CD4-positive, alpha-beta T cell treated with Interferon gamma for 1 hour (primary cell): ENCODE data around the gene HS3ST5.
"Not testable (repeated sequence)": the region's sequence is repeated elsewhere in the genome, so short reads cannot be mapped to it uniquely, and the experiment has no call there.

Source experiments
- DNase-seq: peaks from one replicate; pipeline ENCODE4 v3.0.0-alpha.2; 2020

The HS3ST5 gene

DNA sequence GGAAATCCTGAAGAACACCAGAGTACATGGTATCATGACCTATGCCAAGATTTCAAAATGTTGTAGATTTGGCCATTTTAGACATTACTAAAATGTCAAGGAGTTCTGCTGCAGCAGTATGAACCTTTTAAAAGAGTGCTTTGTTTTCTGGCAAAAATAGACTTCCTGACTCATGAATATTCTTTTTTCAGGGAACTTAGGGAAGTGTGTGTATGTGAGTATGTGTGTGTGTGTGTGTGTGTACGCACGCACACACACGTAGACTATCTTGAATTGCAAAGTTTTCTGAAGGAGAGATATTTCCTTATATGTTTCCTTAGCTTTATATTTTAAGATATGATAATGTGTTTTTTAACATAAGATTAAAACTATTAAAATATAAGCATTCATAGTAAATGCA, 161.2 kb downstream of the HS3ST5 start:
- DNase-seq = no peak

DNA sequence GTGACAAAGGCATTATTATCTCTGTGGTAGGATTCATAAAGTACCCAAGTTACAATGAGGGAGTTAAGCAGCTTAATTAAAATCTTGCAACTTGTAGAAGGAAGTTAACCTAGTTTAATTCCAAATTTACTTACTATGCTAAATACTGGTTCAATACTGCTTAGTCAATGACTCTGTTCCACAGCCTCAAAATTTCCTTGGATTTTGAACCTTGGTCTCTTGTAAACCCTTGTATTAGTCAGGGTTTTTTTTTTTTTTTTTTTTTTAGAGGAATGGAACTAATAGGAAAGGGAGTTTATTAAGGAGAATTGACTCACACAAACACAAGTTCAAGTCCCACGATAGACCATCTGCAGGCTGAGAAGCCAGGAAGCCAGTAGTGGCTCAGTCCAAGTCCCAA, 163.4 kb downstream of the HS3ST5 start:
- no peak for DNase-seq

DNA sequence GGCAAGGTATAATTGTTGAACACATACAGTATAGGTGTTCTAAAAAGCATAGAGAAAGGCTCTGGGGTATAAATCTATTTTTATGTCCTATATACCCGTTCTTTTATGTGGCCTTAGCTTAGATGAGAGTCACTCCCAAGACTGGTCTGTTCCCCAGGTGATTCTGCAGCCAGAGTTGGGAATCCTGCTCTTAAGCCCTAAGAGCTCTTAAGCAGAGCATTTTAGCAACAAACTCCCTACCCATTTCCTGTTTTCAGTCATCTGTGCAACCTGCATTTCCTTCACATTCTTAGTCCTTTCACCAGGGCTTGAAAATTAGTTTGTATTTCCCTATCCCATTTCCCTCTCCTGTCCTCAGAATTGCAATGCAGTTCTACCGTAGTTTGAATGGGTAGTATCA, 166.1 kb downstream of the HS3ST5 start:
- DNase-seq = no peak

DNA sequence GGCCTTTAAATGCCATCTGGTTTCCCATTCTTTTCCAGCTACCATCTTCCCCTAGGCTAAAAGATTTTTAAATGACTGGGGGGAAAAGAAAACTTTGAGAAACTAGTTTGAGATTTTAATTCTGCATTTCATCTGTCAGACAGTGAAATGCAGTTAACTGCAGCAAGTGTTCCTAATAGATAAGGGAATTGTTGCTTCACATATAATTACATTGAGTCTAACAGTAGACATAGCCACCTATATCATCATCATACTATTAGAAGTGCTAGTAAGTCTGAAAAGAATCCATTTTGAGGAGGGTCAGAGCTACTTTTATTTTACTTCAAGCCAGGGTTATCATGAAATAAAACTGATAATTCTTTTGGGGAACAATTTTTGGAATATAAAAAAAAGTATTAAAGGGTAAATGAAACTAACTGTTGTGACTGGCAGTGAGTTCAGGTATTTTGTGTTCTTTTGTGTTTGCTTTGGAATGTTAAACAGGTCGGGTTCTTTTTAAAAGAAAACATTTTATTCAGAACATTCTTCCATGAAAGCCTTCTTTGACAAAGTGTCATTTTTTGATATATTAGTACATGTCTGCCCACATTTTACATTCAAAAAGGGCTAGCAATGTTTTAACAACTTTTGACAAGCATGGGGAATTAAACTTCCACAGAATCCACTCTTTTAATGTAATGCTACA, 170.1 kb downstream of the HS3ST5 start:
- no peak for DNase-seq

DNA sequence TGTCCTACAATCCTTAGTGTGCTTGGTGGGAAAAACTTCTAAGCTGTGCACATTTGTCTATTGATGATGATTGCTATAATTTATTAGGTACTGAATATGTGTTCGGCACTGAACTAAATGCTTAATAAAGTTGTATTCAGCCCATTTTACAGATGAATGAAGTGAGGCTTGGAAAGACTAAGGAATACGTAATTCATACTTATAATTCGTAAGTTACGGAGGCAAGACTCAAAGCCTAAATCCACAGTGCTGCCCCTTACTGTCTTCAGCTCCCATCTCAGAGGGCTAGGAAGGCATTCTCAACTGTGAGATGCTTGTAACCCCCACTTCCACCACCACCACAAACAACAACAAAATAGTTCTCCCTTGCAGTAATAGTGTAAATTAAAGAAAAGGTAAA, 171.3 kb downstream of the HS3ST5 start:
- no peak for DNase-seq

DNA sequence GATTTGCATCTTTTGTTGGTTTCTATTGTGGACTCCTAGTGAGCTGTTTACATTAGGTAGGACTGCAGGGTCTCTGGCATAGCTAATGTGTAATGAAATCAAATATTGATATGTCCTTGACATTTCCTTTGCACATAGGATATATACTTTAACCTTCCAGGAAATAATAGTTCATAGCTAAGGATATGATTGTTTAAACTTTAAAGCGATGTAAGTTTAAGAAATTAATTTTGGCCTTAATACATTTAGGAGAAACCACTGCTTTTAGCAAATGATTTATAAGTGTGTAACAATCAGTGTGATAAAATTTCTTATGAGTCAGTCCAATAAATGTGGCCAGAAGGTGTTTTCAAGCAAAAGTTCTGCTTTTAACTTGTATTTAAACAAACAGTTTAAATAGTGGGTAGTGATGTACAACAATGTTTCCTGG, 171.8 kb downstream of the HS3ST5 start:
- no peak for DNase-seq

DNA sequence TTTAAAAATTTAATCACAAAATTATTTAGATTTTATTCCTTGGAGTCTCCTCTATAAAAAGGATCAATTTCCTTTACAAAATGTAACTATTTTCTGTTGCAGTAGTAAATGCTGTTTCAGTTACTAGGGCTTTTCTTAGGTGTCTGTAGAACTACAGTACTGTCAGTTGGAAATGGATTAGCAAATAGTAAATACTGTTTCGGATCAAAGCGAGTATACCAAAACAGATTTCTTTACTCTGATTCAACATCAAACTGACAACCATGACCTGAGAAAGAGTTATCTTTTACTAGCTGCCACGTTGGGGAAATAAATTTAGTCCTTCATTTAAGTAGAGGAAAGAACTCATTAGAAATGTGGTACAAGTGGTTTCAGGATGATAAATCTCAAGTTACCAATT, 172.5 kb downstream of the HS3ST5 start:
- DNase-seq = no peak

DNA sequence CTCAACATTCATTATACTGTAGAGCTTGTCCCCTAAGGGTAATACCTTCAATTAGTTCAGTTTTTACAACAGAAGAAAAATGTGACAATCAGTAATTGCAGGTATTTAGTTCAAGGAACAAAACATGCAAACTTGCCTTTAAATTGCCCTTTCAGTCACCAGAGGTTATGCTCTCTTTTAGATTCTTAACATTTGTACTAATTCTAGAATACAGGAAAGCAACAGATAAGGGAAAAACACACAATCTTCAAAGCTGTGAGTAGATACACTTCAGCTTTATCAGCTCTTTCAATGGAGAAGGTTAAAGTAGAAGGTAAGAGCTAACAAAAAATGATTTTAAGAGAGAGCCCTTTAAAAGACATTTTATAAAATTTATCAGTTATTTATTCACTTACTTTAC, 173.1 kb downstream of the HS3ST5 start:
- no peak for DNase-seq

DNA sequence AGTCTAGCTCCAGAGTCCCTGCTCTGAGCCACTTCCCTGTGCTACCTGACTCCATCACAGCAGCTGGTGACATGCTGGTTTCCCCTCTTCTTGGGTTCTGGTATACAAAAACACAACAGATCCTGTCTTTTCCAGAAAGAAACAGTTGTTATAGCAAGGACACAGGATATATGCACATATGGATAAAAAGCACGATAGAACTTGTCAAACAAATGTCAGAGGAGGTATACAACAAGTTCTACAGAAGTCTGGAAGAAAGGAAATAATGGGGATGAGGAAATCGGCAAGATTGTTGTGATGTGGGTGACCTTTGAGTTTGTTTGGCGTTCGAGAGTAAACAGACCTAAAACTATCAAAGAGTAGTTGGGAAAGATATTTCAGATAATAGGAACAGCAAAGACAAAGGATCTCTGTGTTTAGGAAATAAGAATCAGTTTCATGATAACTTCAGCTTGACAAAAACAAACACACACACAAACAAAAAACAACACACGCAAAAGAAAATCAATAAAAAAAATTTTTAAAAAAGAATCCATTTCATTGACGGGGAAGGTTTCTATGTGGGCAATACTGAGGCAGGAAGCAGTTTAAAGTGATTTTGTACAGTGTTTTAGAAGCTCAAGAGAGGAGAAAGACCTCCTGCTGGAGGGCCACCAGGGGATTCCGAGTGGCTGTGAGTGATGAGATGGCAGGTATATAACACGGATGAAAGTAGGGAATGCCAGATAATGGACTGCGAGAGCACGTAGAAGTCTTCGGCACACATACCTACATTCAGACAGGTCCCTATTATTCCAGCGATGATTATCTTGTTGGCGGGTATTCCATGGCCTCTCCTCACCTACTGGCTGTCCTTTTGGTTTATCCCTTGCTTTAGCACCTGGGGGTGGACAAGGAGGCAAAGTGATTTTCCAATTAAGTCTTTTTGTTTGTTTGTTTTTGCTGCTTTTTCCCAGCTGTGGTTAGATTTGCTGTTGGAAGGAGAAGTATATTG, 174.9 kb downstream of the HS3ST5 start:
- no peak for DNase-seq

DNA sequence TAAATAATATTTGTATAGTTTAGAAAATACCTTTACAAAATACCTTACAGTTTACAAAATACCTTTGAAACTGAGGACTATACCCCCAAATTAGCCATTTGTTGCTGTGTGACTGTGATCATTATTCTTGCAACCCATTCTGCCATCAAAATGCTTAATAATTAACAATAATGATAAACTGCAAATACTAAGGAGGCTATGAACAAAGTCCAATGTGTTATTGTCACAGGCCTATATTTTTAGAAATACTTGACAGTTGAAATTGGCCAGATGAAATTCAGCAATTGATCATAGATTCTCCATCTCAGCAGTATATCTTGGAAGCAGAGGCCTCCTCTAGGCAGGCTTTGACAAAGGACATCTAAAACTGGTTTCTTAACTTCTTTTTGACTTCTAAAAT, 178.6 kb downstream of the HS3ST5 start:
- DNase-seq = no peak

DNA sequence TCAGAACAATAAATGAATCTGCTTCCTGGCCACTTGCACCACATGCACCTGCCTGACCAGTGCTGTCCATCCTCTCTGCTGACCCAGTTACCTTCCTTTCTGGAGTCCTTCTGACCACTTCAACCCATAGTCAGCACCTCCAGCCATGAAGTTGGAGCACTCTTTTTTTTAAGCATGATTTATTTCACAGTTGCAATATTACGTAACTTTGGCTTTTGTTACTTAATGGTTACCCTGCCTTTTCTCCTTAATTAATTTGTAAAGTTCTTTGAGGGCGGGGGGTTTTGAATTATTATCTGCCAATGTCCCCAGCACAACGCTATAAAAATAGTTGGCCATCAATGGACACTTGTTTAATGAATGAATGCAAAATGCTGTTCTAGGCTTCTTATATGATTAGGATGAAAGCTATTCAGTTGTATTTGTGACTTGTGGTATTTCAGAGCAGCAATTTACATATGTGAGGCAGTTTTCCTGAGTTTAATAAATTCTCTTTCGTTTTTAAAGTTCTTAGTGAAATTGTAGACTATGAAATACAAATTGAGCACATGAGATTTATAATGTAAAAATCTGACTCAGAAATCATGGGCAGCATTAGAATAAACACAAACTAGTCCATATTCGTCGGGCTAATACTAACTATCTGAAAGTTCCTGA, 180.0 kb downstream of the HS3ST5 start:
- DNase-seq = no peak

DNA sequence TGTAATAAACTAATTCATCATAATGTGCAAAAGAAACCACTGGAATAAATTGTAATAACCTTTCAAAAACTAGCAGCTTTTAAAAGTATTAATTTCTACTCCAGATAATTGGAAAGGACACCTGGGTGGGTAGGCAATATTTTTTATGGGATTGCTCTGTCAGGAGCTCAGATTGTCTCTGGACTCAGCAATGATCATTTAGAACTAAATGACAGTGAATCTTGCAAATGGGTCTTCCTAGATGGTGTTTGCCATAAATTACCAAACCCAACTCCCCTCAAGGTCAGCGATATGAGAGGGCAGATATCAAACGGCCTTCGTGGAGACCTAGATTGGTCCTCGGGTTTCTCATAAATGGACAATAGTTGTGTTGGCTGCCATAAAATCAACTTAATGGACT, 181.9 kb downstream of the HS3ST5 start:
- DNase-seq = no peak

DNA sequence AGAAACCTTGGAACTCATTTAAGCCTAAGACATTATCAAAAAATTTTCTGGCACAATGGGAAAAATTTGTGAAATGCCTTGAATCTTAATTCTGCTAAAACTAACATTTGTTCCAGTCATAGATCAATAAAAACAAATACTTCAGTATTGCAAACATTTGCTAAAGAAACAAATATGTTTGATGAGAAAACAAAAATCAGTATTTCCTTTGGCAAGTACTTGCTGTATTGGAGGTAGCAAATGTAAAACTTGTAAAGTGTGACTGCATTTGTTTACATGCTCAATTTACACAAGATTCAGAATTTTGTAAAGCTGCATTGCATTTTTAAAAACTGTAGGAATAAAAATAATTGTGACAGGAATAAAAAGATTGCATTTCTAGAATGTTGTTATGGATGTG, 183.1 kb downstream of the HS3ST5 start:
- no peak for DNase-seq

DNA sequence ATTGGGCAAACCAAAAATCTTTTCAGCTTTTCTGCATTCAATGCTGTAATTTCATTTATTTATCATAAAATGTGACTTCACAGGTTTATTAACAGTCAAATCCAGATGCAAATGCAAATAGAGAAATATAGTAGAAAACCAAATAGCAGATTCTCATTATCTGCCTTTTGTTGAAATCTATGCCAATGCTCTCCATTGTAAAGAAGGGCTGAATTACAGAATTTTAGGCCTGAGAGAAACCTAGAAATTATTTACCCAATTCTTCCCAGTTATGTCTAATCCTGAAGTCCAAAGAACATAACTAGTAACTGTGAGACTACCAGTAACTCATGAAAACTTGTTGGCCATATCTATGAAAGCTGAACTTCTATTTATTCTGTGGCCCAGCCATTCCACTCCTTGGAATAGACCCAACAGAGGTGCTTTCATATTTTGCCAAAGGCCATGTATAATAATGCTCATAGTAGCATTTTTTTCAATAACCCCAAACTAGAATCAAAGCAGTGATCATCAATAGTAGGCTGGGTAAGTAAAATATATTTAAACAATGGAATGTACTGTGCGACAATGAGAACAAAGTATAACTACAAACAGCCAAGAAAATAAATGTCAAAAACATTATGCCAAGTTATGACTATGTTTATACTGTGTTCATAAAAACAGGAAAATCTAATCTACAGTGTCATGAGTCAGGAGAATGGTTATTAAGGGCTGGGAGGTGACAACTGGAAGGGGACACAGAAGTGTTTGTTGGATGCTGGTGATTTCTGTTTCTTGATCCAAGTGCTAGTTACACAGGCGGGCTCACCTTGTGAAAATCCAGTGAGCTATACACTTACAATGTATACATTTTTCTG, 183.8 kb downstream of the HS3ST5 start:
- no peak for DNase-seq

DNA sequence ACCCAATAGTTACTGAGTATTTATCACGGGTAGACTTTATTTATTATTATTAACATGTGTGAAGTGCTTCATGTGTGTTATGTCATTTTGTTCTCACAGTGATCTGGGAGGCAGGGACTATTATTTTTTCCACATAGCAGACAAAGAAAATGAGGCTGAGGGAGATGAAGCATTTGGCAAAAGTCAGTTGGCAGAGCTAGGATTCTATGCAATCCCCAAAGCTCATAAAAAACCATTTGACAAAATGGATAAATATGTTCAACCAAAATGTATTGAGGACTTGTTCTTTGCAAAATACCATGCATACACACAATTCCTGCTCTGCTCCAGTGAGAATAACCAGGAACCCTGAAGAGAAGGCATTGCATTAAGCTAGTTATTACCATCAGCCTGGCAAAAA, 184.4 kb downstream of the HS3ST5 start:
- DNase-seq = no peak

DNA sequence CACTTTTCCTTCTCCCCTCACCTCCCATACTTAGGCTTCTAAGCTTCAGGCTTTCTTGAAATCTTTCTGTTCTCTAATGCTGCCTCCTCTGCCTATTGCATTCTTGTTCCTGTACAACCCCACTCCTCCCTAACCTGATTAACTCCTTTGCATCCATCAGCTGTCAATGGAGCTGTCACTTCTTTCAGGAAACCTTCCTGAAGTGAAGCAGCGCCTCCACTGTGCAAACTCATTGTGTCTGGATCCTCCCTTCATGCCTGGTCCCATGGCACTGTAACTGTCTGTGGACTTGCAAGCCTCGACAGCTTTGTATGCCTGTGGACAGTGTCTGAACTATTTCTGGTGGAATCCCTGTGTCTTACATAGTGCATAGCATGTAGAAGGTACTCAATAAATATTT, 185.0 kb downstream of the HS3ST5 start:
- DNase-seq = no peak

DNA sequence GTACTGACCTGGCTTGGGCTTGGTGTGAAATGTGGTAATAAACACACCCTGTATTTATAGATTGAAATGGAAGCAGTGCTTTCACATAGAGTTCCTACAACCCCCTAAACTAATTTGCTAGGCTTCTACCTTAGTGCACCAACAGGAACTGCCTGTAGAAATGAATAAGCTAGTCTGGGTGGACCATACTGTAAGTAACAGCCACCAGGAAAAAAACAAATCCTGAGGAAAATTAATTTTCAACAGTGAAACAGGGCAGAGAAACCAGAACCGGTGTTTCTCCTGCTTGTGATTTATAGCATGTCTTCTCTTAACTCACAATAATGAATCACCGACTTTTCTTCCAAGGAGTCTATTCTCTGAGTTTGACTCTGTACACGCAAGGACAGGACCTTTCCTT, 187.1 kb downstream of the HS3ST5 start:
- no peak for DNase-seq

DNA sequence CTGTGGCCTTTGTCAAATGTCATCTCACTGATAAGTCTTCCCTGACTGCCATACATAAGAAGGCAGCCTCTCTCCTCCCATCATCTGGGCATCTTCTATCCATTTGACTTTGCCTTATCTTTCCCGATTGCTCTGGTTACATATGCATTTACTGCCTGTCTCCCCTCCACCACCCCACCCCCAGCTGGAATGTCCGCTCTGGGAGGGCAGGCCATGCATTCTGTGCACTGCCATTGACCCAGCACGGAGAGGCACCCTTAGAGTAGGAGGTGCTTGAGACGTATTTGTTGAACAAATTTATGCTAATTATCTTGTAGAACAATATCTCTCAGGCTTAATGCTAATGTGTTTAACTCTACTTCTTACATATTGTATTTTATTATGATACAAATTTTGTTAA, 188.0 kb downstream of the HS3ST5 start:
- DNase-seq = no peak

DNA sequence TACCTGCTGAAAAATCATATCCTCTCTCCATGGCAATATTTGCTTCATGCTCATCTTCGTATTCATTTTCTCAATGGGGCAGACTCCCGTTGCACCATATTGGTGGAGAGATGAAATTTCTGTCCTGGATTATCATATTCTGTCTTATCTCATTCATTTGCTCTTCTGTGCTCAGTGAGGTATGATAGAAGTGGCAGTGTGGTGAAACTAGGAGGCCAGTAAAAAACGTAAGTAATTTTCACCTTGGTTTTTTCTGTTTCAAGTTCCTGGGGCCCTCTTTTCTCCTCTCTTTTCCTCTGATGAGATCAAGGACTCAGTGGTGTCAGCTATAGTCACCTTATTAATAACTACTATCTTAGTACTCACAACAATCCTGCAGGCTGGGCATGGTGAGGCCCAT, 189.4 kb downstream of the HS3ST5 start:
- DNase-seq = no peak

DNA sequence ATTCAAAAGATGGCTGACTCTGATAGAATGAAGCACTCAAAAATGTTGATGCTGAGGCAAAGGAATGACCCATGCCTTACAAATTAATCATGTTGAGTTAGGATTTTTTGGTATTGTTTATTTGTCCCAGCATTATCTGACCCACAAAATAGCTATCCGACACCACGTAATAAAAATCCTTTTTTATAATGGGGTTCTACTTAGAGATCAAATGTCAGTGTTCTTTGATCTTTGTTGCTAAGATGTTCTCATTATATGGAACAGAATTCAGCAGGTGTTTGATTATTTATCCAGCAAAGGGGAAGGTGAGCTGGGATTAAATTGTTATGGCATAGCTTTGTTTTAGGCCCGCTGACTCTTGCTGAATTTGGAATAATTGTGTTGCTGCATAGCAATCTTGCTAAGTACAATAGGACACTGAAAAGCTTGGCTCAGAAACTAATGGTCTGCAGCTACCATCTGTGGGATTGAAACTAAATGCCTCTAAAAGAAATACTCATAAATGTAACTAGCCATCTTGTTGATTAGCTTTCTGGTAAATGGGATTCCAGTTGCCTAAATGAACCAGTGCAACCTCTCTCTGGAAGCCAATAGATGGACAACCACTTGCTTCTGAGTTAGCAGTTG, 191.6 kb downstream of the HS3ST5 start:
- DNase-seq = no peak

DNA sequence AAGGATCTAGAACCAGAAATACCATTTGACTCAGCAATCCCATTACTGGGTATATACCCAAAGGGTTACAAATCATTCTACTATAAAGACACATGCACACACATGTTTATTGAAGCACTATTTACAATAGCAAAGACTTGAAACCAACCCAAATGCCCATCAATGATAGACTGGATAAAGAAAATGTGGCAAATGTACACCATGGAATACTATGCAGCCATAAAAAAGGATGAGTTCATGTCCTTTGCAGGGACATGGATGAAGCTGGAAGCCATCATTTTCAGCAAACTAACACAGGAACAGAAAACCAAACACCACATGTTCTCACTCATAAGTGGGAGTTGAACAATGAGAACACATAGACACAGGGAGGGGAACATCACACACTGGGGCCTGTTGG, 193.6 kb downstream of the HS3ST5 start:
- DNase-seq = not testable (repeated sequence)
